Stimulated activated CD4-positive, alpha-beta T cell treated with anti-CD3 and anti-CD28 coated beads, Interleukin-4, amount 100 ng/mL, for 1 hour (primary cell): Measurements from ENCODE around the gene EMID1.
"Not testable (repeated sequence)": the region's sequence is repeated elsewhere in the genome, so short reads cannot be mapped to it uniquely, and the experiment has no call there.

Experiments used
- DNase-seq: peaks from one replicate; pipeline ENCODE4 v3.0.0-alpha.2; 2020

The EMID1 gene

GRCh38 chr22:29231971-29232959, 26.6 kb downstream of the EMID1 start:
- DNase-seq, result no peak

GRCh38 chr22:29233277-29233877, 27.7 kb downstream of the EMID1 start:
- no peak for DNase-seq

GRCh38 chr22:29240481-29240880, 34.8 kb downstream of the EMID1 start:
- DNase-seq, result not testable (repeated sequence)

DNA sequence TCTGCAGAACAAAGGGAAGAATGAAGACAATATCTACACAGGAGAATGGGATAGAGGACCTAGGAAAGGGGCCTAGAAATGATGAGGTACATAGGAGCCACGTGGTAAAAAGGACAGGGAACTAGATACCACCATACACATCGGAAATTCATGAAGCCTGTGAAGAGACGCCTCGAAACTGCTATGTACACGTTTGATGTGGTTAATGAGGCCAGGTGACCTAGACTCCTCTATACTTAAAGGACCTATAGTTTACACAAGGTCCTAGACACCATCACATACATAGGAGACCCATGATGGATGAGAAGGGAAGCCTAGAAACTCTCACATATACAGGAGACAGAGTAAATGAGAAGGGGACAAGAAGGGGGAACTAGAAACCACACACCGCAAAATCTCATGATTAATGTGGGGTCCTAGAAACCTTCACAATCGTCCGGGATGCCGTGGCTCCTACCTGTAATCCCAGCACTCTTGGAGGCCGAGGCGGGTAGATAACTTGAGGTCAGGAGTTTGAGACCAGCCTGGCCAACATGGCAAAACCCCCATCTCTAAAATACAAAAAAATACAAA, 38.3 kb downstream of the EMID1 start:
- DNase-seq, result no peak

DNA sequence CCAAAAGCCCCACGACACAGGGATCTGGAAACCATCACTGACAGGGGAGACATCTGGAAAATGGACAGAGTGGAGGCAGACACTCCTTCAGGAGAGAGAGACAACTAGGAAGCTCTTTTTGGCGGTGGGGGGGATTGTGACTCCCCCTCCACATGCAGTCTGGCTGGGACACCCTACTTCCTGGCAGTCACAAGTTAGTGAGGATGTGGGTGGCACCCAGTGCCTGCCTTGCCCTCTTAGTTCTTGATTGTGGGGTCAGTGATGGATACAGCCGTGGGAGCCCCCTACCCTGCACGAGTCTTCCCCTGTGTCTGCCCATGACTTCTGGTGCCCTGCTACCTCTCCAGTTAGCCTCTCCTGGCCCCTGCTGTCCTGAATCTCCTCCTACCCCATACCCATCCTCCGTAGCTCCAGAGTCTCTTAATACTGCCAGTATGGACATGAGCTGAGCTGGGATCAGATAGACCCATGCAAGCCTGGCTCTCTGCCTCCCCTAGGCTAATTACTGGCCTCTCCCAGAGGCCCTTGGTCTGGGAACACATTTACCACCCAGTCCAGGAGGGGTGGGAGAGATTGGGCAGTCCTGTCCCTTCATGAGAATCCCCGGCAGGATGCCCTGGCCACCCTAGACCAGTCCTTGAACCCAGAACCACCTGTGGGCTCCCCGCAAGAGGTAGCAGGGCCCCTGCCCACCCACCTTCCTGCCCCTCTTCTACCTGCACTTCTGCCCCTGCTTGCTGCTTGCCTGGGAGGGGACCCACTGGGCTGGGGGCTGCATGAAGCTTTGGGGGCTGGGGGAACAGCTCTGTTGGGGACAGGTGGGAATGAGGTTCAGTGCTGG, 39.3 kb downstream of the EMID1 start:
- DNase-seq, result no peak

GRCh38 chr22:29245626-29246385, 40.1 kb downstream of the EMID1 start:
- DNase-seq, result peak; percentile 66

DNA sequence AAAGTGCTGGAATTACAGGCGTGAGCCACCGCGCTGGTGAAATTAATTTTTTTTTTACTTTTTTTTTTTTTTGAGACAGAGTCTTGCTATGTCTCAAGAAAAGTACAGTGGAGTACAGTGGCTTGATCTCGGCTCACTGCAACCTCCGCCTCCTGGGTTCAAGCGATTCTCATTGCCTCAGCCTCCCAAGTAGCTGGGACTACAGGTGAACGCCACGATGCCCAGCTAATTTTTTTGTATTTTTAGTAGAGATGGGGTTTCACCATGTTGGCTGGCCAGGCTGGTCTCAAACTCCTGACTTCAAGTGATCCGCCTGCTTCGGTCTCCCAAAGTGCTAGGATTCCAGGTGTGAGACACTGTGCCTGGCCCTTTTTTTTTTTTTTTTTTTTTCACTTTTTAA, 42.2 kb downstream of the EMID1 start:
- DNase-seq, result not testable (repeated sequence)

GRCh38 chr22:29251265-29251664, 45.6 kb downstream of the EMID1 start:
- DNase-seq, result no peak

- DNase-seq, result no peak
These were observed 46.5 kb downstream of the EMID1 start for GRCh38 chr22:29251981-29252911.

GRCh38 chr22:29253561-29254285, 48.0 kb downstream of the EMID1 start:
- DNase-seq, result no peak

DNA sequence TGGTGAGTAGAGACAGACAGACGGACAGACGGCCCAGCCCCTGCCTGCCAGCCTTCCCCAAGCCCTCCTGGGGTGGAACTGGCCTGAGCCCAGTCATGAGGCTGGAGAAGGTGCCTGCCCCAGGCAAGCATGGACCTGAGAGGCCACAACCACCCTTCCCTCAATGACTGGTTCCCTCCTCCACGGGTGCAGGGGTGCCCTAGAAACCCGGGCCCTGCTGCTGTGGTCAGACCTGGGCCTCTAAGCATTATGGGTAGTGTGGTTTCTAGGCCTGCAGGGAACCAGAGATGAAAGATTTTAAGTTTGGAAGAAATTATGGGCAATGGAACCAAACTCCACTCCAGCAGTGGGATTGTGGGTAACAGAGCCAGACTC, 48.6 kb downstream of the EMID1 start:
- DNase-seq, result no peak

GRCh38 chr22:29255064-29255621, 49.4 kb downstream of the EMID1 start:
- no peak for DNase-seq

DNA sequence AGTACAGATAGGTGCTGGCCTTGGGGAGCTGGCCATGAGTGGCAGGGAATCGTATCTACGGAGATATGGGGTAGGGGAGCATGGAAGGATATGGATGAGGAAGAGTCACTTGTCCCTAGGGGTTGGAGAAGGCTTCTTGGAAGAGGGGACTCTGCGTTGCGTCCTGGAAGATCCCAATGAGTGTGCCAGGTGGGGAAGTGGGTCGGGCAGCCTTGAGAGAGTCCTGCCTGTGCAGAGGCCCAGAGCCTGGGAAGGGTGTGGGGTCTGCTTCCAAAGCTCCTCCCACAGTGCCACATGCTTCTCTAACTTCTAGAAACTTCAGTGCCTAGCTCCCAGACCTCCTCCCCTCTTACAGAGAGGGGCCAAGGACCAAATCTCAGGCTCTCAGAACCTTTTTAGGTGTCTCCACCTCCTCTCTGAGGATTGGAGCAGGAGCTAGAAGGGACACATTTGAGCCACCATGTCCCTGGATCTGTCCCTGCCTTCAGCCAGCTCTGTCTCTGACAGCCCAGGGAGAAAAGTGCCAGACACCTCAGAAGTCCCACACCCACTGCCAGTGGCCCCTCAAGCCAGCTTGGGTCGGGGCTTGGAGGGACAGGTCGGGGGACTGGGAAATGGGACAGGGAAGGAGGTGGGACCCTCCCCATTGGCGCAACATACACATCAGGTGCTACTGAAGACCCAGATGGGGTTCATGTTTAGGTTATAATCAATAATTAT, 51.1 kb downstream of the EMID1 start:
- no peak for DNase-seq

DNA sequence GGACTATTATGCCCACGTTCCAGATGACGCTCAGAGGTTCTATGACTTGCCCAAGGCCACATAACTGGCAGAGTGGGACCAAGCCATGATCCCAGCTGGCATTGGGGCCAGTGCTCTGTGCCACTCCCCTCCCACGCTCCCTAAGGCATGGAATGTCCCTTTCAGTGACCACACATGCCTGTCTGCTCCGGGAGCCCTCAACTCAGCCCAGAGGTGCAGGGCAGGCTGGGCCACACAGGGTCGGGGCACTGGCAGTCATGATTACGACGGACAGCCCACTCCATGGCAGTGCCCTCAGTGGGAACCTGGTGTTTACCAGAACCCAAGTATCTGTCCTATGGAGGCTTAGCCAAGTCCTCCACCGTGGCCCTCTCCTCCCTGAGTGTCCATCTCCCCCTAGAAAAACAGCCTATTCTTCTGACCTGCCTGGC, 52.1 kb downstream of the EMID1 start:
- DNase-seq, result no peak

DNA sequence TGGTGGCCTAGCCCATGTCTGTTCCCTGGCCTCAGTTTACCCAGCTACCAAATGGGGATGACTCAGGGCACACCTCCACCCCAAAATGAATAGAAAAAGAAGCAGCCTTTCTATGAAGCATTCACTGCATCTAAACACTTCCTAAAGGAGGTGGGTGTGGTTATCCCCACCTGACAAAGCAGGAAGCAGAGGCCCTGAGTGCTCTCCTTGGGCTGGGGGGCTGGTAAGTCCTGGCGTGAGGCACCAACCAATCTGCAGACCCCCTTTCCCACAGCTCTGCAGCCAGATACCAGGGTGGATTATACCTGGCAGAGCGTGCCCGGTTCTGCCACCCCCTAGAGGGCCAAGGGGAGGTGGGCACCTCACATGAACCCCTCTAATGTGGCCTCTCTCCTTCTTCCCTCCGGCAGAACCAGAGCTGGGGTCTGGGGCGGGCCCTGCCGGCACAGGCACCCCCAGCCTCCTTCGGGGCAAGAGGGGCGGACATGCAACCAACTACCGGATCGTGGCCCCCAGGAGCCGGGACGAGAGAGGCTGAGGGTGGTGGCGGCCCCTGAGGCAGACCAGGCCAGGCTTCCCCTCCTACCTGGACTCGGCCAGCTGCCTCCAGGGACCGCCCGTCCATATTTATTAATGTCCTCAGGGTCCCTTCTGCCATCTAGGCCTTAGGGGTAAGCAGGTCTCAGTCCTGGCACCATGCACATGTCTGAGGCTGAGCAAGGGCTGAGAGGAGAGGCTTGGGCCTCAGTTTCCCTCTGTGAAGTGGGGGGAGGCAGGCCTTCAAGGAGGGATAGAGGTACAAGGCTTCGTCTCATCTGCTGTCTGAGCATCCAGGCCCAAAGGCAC, 52.9 kb downstream of the EMID1 start:
- DNase-seq, result no peak

DNA sequence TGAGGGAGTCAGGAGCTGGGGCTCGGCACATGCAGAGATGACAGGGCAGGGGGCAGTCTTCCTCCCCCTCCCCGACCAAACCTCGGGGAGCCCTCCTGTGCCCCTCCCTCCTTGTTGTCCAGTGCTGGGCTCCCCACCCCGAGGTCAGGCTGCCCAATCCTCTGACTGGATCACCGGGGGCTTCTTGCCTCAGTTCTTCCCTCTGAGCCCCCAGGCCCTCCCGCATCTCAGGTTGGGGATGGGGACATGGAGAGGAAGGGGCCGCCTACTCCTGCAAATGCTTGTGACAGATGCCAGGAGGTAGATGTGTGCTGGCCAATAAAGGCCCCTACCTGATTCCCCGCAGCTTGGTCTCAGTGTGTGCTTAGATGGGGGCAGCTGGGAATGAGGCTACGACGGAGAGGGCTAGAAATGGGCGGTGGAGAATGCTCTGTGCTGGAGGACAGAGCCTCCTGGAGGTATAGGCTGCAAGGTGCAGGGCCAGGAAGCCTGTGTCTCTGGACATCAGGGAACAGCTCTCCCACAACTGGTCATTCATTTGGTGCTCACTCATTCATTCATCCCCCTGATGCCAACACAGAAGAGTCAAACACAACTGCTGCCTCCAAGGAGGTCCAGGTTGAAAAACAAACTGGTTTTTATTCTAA, 53.7 kb downstream of the EMID1 start:
- no peak for DNase-seq

DNA sequence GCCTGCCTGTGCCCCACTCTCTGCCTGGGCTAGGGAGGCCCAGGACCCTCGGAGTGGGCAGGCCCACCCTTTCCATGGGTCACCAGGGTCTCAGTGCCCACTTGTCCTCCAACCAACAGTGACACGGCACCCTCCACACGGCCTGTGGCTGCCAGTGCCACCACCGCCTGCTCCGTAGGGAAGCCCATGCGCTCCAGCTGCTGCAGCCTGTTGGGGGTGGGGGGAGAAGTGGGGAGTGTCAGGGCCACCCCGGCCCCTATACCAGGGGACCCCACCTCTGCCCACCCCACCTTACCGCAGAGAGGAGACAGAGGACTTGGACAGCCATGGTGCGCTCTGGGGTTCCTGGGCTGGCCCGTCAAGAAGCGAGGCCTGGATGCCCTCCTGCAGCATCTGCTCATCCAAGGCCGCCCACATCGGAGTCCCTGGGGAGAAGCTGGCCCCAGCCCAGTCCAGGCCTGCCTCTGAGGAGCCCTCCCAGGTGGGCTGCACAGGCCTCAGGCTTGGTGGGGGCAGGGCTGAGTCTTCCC, 54.4 kb downstream of the EMID1 start:
- DNase-seq, result no peak
